Measurements from ENCODE around the gene RPL29. TPM values are rescaled to one million over a fixed set of nuclear protein-coding genes. Genes with fewer than 3 reads are reported as not detected.
"Not testable (repeated sequence)": the region's sequence is repeated elsewhere in the genome, so short reads cannot be mapped to it uniquely, and the experiment has no call there.

Gene RPL29
- total and polyA plus RNA-seq, 2 of the 4 experiments (the other 2 are of a cell fraction), result 2,081 to 2,126 TPM

DNA sequence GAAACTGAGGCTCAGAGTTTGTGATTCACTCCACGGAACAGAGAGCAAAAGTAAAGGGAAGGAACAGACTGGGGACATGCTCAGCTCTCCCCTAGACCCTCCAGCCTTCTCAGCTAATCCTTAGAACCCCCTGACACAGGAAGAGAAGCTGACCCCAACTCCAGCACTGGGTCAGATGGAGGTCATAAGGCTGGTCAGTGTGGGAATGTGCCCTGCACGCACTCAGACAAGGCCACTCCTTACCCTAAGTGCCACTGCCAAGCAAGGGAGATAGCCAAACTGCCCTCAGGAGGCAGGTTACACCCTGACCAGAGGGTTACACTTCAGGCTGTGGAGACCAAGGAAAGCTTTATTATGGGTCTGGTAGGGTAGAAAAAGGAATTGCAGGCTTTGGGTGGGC, 1.2 kb downstream of the RPL29 start:
- Histone ChIP-seq H3K18ac (ENCODE audit: low read depth, low read length) (no peak overlapping the region), H3K9me1 (ENCODE audit: insufficient read depth, low read length) (peaks cover 3% of the 10 kb centered on the region), H3K23ac (ENCODE audit: low read depth, low read length) (peak overlapping the region; percentile 67; the same call in 1 of the 2 replicates), H3K27me3 (ENCODE audit: control insufficient read depth, insufficient read depth, low read length) (no peaks in the 10 kb centered on the region), H3K9ac (ENCODE audit: low read depth, low read length) (peak overlapping the region; percentile 95), H2BK20ac (ENCODE audit: low read depth, low read length) (no peak overlapping the region), H3K56ac (ENCODE audit: extremely low read depth, insufficient read depth, low read length) (peak overlapping the region; percentile 85; the same call in 1 of the 2 replicates), H2AFZ (replicated peaks; ENCODE audit: low read length, poor library complexity) (no peak overlapping the region), H3K4me1 (ENCODE audit: control insufficient read depth, insufficient read depth, low read length) (peaks cover 7% of the 10 kb centered on the region), H4K20me1 (ENCODE audit: insufficient read depth, low read length) (peaks cover 18% of the 10 kb centered on the region; the same call in 1 of the 2 replicates), H4K91ac (ENCODE audit: insufficient read depth, low read depth, low read length) (0 out of 2 replicates have a peak overlapping the region, but pooled peaks have one; percentile 21), H3K27ac (ENCODE audit: insufficient read depth, low read length) (peak overlapping the region; percentile 48), H2BK15ac (ENCODE audit: low read depth, low read length) (no peak overlapping the region), H3K14ac (replicated peaks; ENCODE audit: low read depth, low read length) (peak overlapping the region; percentile 57; the same call in 1 of the 2 replicates), H4K5ac (ENCODE audit: low read depth, low read length) (no peak overlapping the region), H3K9me3 (ENCODE audit: control insufficient read depth, insufficient read depth, low read length) (no peaks in the 10 kb centered on the region), H2AK9ac (replicated peaks; ENCODE audit: low read depth, low read length, poor library complexity) (peak overlapping the region; percentile 98), H3K4me2 (ENCODE audit: low read depth, low read length) (peak overlapping the region; percentile 76), H4K8ac (ENCODE audit: low read depth in 2 of 2, low read length in 2 of 2) (peak overlapping the region; percentile 94 to 95; a peak in 2 of 4 replicates), H2BK120ac (ENCODE audit: low read depth, low read length) (no peak overlapping the region), H3K4me3 (ENCODE audit: insufficient read depth, low read depth, low read length) (peak overlapping the region; percentile 77; the same call in 1 of the 2 replicates), H3K79me1 (ENCODE audit: low read depth in 1 of 2, low read length in 2 of 2) (peaks cover 24 to 40% of the 10 kb centered on the region in 2 experiments; a peak in 3 of 4 replicates), H3K36me3 (ENCODE audit: control insufficient read depth, insufficient read depth, low read length) (peaks cover 29% of the 10 kb centered on the region), H2BK5ac (ENCODE audit: low read depth, low read length, poor library complexity, severe bottlenecking) (no peak overlapping the region), H2AK5ac (ENCODE audit: low read depth, low read length) (peak overlapping the region; percentile 57; the same call in 1 of the 2 replicates), H3K4ac (ENCODE audit: low read depth, low read length) (peak overlapping the region; percentile 96; the same call in 1 of the 2 replicates)
- ChIA-PET POLR2A (ENCODE audit: unreplicated experiment) (interaction anchor here (0.6 kb wide), 1 partner anchor 52 kb away, joined by 4 read pairs; no protein-coding TSS in a partner anchor), CTCF (interaction anchor here (1.3 kb wide), 1 partner anchor 21 kb away, joined by 5 read pairs; the partner anchor contains the start of gene ABHD14B)
- WGBS, 2 experiments (ENCODE audit: extremely low coverage in 2 of 2, insufficient read length in 1 of 2), result no CpG with 5 or more reads among the region's 2 CpGs
- TF ChIP-seq MXI1 (IDR thresholded peaks at IDR 0.05; ENCODE audit: borderline replicate concordance, low read depth, low read length) (no peak), CEBPB (IDR thresholded peaks at IDR 0.05; ENCODE audit: low read depth, low read length) (no peak), MAFK (IDR thresholded peaks at IDR 0.05; ENCODE audit: low read depth, low read length) (no peak), CHD1 (IDR thresholded peaks at IDR 0.05; ENCODE audit: low read depth, low read length) (no peak)
- DNase-seq, result no peak
- intact Hi-C loops (cut with micrococcal nuclease) (loop anchor here (2.0 kb wide), 1 partner anchor 52 kb away; the partner anchor contains the start of gene PARP3), dilution Hi-C loops (cut with HindIII; ENCODE audit: low sequenced_read_pairs, unreplicated experiment) (no loop called here), in situ Hi-C loops (cut with MboI; ENCODE audit: low sequenced_read_pairs) (no loop called here)
- no peak for ATAC-seq (ENCODE audit: low read depth)
- BruUV-seq (replicated peaks), result no TSS peak

GRCh38 chr3:51993657-51994056, 2.0 kb downstream of the RPL29 start:
- H3K9me1 ChIP-seq (ENCODE audit: insufficient read depth, low read length); H3K9ac ChIP-seq (ENCODE audit: low read depth, low read length); H3K27me3 ChIP-seq (ENCODE audit: control insufficient read depth, insufficient read depth, low read length); POLR2A ChIA-PET (ENCODE audit: unreplicated experiment); H2AK5ac ChIP-seq (ENCODE audit: low read depth, low read length); H4K5ac ChIP-seq (ENCODE audit: low read depth, low read length); H2AFZ ChIP-seq (replicated peaks; ENCODE audit: low read length, poor library complexity); H2BK5ac ChIP-seq (ENCODE audit: low read depth, low read length, poor library complexity, severe bottlenecking); ATAC-seq (ENCODE audit: low read depth); H3K56ac ChIP-seq (ENCODE audit: extremely low read depth, insufficient read depth, low read length); H3K4ac ChIP-seq (ENCODE audit: low read depth, low read length); DNase-seq; H3K27ac ChIP-seq (ENCODE audit: insufficient read depth, low read length); H2AK9ac ChIP-seq (replicated peaks; ENCODE audit: low read depth, low read length, poor library complexity); H4K91ac ChIP-seq (ENCODE audit: insufficient read depth, low read depth, low read length); H3K4me2 ChIP-seq (ENCODE audit: low read depth, low read length); H3K9me3 ChIP-seq (ENCODE audit: control insufficient read depth, insufficient read depth, low read length); H4K8ac ChIP-seq (ENCODE audit: low read depth in 2 of 2, low read length in 2 of 2); H3K18ac ChIP-seq (ENCODE audit: low read depth, low read length); H3K14ac ChIP-seq (replicated peaks; ENCODE audit: low read depth, low read length); in situ Hi-C loops (cut with MboI; ENCODE audit: low sequenced_read_pairs); dilution Hi-C loops (cut with HindIII; ENCODE audit: low sequenced_read_pairs, unreplicated experiment); H3K4me3 ChIP-seq (ENCODE audit: insufficient read depth, low read depth, low read length); H2BK15ac ChIP-seq (ENCODE audit: low read depth, low read length); H3K23ac ChIP-seq (ENCODE audit: low read depth, low read length); H2BK20ac ChIP-seq (ENCODE audit: low read depth, low read length); CTCF ChIA-PET; H2BK120ac ChIP-seq (ENCODE audit: low read depth, low read length): not testable (repeated sequence)
- H3K36me3 ChIP-seq (ENCODE audit: control insufficient read depth, insufficient read depth, low read length), result peaks cover 31% of the 10 kb centered on the region
- no CpG with 5 or more reads among the region's 13 CpGs for WGBS, 2 experiments (ENCODE audit: extremely low coverage in 2 of 2, insufficient read length in 1 of 2)
- peaks cover 24 to 47% of the 10 kb centered on the region in 2 experiments; a peak in 3 of 4 replicates for H3K79me1 ChIP-seq (ENCODE audit: low read depth in 1 of 2, low read length in 2 of 2)
- TSS peak; percentile 93 for BruUV-seq (replicated peaks)
- H3K4me1 ChIP-seq (ENCODE audit: control insufficient read depth, insufficient read depth, low read length), result peaks cover 11% of the 10 kb centered on the region
- intact Hi-C loops (cut with micrococcal nuclease), result loop anchor here (2.0 kb wide), 1 partner anchor 51 kb away; the partner anchor contains the start of gene PARP3
- H4K20me1 ChIP-seq (ENCODE audit: insufficient read depth, low read length), result peaks cover 18% of the 10 kb centered on the region; the same call in 1 of the 2 replicates

All from IMR-90 (cell line).